NCI-H2227 (cell line): ENCODE measurements around the gene SLC22A1.
"Not testable (repeated sequence)": the region's sequence is repeated elsewhere in the genome, so short reads cannot be mapped to it uniquely, and the experiment has no call there.

Experiments used
- DNase-seq: peaks from one replicate; lab custom pipeline; 2025; ENCODE audit not compliant: unreplicated experiment; lab: John Stamatoyannopoulos, UW

The SLC22A1 gene

GRCh38 chr6:160093061-160093460 lies 28.6 kb upstream of the SLC22A1 start:
- DNase-seq = no peak

GRCh38 chr6:160093946-160094345 lies 27.7 kb upstream of the SLC22A1 start:
- no peak for DNase-seq

GRCh38 chr6:160095146-160095845 lies 26.3 kb upstream of the SLC22A1 start:
- no peak for DNase-seq

GRCh38 chr6:160101277-160102205 lies 20.1 kb upstream of the SLC22A1 start:
- DNase-seq = no peak

GRCh38 chr6:160102399-160102798 lies 19.2 kb upstream of the SLC22A1 start:
- no peak for DNase-seq

GRCh38 chr6:160102956-160103824 lies 18.4 kb upstream of the SLC22A1 start:
- no peak for DNase-seq

GRCh38 chr6:160103825-160104100 lies 17.9 kb upstream of the SLC22A1 start:
- no peak for DNase-seq

GRCh38 chr6:160104821-160105517 lies 16.6 kb upstream of the SLC22A1 start:
- DNase-seq = no peak

- DNase-seq = no peak
Measured at GRCh38 chr6:160106010-160106409, 15.6 kb upstream of the SLC22A1 start.

GRCh38 chr6:160106701-160107100 lies 14.9 kb upstream of the SLC22A1 start:
- no peak for DNase-seq

- no peak for DNase-seq
Measured at GRCh38 chr6:160108077-160108476, 13.5 kb upstream of the SLC22A1 start.

- DNase-seq = no peak
Measured at GRCh38 chr6:160110586-160111123, 11.0 kb upstream of the SLC22A1 start.

- DNase-seq = no peak
Measured at GRCh38 chr6:160111806-160112205, 9.8 kb upstream of the SLC22A1 start.

- DNase-seq = no peak
Measured at GRCh38 chr6:160112628-160113299, 8.9 kb upstream of the SLC22A1 start.

- not testable (repeated sequence) for DNase-seq
Measured at GRCh38 chr6:160114536-160114935, 7.1 kb upstream of the SLC22A1 start.

- DNase-seq = no peak
Measured at GRCh38 chr6:160115421-160115820, 6.2 kb upstream of the SLC22A1 start.

GRCh38 chr6:160116411-160116810 lies 5.2 kb upstream of the SLC22A1 start:
- DNase-seq = no peak

- DNase-seq = no peak
Measured at GRCh38 chr6:160117137-160117536, 4.5 kb upstream of the SLC22A1 start.

GRCh38 chr6:160118620-160119229 lies 2.9 kb upstream of the SLC22A1 start:
- DNase-seq = no peak

- DNase-seq = no peak
Measured at GRCh38 chr6:160120087-160120486, 1.5 kb upstream of the SLC22A1 start.
